Psoas muscle (tissue), 8 donors: ENCODE data around the gene RBM19. TPM values are rescaled to one million over a fixed set of nuclear protein-coding genes. Genes with fewer than 3 reads are reported as not detected.

ENCODE experiments used
- ATAC-seq, 4 donors: fragments of 200-7000 bp; cut with Tn5 transposase; one replicate each; pipeline ENCODE4 v1.9.1; 2020; ENCODE audit warnings: moderate library complexity in 3 of 4, mild to moderate bottlenecking in 2 of 4
- DNase-seq, 2 donors: peaks; one replicate each; pipeline ENCODE4 v3.0.0-alpha.2; 2020
- H3K27ac ChIP-seq: fragments of 200-600 bp; one replicate; pipeline ENCODE4 v1.8.0; 2022
- H3K27me3 ChIP-seq, 3 donors: fragments of 200-600 bp in 1 of 3; one replicate each; pipeline versions ENCODE4 v1.6.1 to v1.8.0; 2013 to 2022; ENCODE audit warnings: low read length in 2 of 3, mild to moderate bottlenecking in 2 of 3, moderate library complexity in 1 of 3; ENCODE audit not compliant: insufficient read depth in 3 of 3
- H3K36me3 ChIP-seq, 2 donors: fragments of 200-600 bp in 1 of 2; one replicate each; pipeline versions ENCODE4 v1.6.1 to v1.8.0; 2013 to 2022; ENCODE audit warnings: low read depth in 1 of 2, mild to moderate bottlenecking in 1 of 2, moderate library complexity in 1 of 2; ENCODE audit not compliant: insufficient read depth in 1 of 2
- H3K4me1 ChIP-seq: fragments of 200-600 bp; one replicate; pipeline ENCODE4 v1.8.0; 2022
- H3K4me3 ChIP-seq: fragments of 200-600 bp; one replicate; pipeline ENCODE4 v1.8.0; 2022; ENCODE audit warnings: mild to moderate bottlenecking
- H3K9me3 ChIP-seq: fragments of 200-600 bp; one replicate; pipeline ENCODE4 v1.8.0; 2022
- WGBS, 3 donors: extraction: QIAGEN DNeasy Blood & Tissue Kit; methylation state at CpG; one replicate each; pipeline versions ENCODE4 v1.1.6 to v1.1.7; 2013; 5-methylcytosine and 5-hydroxymethylcytosine counted together
- intact Hi-C, 2 donors: fragments of 100-400 bp; cut with DNase I; formaldehyde crosslinking; loops; one replicate each; pipeline versions ENCODE4 v1.11.0 to v1.14.2; 2022
- polyA plus RNA-seq, 3 donors: library from polyadenylated mRNA; stranded (reverse); fragments of 200-250 nt; gene quantifications; one replicate each; pipeline ENCODE4 v1.2.3, GENCODE V29; 2013
- total RNA-seq, 4 donors: library from RNA; stranded (reverse); fragmentation: NEBNext Ultra II Directional in 2 of 4; extraction: Animal tissue kit (Norgen Biotek cat#: 25700) in 2 of 4; gene quantifications; one replicate each; pipeline versions ENCODE4 v1.2.1 to v1.2.4, GENCODE V29; 2021 to 2023
- TF ChIP-seq, protein P1 (sequence below): fragments of 200-600 bp; IDR thresholded peaks from one replicate; pipeline ENCODE4 v1.8.0; 2022; ENCODE audit warnings: antibody characterized with exemption
- donor health status: healthy with polysubstance abuse.
- donor health status: DM: no; HTN: no; CAD: no; lungs with moderate emphysema.
- donor health status: Bipolar disorder and iron deficiency.
- donor health status: healthy.
- donor health status: DM: yes; HTN: yes; CAD: no.
- donor health status: DM: no; HTN: no; CAD: no.
- donor health status: DM: no; HTN: no; CAD: no.
- donor health status: DM: yes; HTN: yes; CAD: no.

RBM19 gene
- total and polyA plus RNA-seq, 7 donors: 14.2 to 59.4 (median 25.7) TPM

DNA sequence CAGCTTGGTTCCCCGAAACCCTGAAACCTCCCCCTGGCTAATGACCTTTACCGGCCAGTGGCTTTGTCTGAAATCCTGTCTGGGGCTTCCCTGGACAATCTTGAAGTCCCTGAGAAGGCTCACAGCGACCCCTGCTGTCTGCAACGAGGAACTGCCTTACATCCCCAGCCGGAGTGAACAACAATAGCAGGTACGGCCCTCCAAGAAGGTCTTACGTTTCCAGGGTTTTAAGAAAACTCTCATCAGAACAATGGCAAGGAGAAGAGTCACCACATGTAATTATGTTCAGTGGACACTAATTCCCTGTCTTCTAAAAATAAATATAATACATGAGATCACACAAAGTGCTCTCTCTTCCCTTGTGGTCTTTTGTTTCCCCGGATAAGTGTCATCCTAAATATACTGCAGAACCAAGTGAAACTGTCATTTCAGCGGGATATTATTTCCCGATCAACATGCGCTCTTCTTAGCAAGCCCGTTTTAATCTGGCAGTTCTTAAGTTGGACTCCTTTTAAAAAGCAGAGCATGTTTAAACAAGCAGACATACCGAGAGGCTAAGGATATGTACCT lies 53.3 kb downstream of the RBM19 start:
- no peaks in the 10 kb centered on the region for H3K9me3 ChIP-seq
- no peak overlapping the region for H3K27ac ChIP-seq
- H3K36me3 ChIP-seq: peaks cover 0 to 89% of the 10 kb centered on the region in 2 donors
- intact Hi-C loops: loop anchor here (2.0 to 5.0 kb wide), 3 partner anchors 448 to 601 kb away; no protein-coding TSS in a partner anchor
- H3K27me3 ChIP-seq: no peaks in the 10 kb centered on the region
- TF ChIP-seq, protein P1, sequence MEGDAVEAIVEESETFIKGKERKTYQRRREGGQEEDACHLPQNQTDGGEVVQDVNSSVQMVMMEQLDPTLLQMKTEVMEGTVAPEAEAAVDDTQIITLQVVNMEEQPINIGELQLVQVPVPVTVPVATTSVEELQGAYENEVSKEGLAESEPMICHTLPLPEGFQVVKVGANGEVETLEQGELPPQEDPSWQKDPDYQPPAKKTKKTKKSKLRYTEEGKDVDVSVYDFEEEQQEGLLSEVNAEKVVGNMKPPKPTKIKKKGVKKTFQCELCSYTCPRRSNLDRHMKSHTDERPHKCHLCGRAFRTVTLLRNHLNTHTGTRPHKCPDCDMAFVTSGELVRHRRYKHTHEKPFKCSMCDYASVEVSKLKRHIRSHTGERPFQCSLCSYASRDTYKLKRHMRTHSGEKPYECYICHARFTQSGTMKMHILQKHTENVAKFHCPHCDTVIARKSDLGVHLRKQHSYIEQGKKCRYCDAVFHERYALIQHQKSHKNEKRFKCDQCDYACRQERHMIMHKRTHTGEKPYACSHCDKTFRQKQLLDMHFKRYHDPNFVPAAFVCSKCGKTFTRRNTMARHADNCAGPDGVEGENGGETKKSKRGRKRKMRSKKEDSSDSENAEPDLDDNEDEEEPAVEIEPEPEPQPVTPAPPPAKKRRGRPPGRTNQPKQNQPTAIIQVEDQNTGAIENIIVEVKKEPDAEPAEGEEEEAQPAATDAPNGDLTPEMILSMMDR: peak; percentile 83
- H3K4me1 ChIP-seq: no peaks in the 10 kb centered on the region
- H3K4me3 ChIP-seq: no peak overlapping the region
- peak in 3 of 4 donors; percentile 68 to 78 (median 70) for ATAC-seq
- DNase-seq: peak; percentile 48 to 69
- 51 to 57% (median 54%) methylated on average over 13 of the region's 13 CpGs for WGBS, 3 donors

DNA sequence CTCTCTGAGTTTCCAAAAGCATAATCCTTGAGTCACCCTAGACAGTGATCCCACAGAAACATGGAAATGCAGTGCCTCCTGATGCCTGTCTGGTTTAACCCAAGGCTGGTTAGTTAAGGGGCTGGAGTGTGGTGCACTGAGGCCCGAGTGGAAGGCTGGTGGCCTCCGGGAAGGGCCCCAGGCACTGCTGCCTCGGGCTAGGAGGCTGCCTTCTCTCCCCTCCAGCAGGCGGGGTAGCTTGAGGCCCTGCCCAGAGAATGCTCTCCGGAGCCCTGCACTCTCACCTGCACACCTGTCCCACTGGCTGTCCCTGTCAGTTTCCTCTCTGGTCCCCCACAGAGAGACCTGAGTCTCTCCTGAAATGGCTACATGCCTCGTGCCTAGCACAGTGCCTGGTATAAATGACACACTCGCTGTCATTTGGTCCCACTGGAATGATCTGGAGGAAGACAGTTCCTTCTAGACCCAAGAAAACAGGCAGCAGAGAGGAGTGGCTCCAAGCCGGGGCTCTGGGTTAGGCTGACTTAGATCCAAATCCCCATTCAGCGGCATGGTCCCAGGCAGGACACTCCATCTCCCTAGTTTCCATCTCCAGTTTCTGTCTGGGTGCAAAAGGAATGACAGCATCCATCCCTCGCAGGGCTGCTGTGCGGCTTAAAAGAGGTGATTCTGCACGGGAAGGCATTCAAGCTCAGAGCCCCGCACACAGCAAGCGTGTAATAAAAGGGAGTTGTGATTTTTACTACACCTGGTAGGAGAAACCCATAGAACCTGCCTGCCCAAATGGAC lies 54.0 kb downstream of the RBM19 start:
- TF ChIP-seq, protein P1: no peak
- Histone ChIP-seq H3K36me3 (peaks cover 0 to 82% of the 10 kb centered on the region in 2 donors), H3K9me3 (no peaks in the 10 kb centered on the region), H3K27me3 (no peaks in the 10 kb centered on the region), H3K4me3 (no peak overlapping the region), H3K27ac (no peak overlapping the region), H3K4me1 (no peaks in the 10 kb centered on the region)
- intact Hi-C loops: loop anchor here (2.0 to 5.0 kb wide), 3 partner anchors 447 to 600 kb away; no protein-coding TSS in a partner anchor
- ATAC-seq: peak in 2 of 4 donors; percentile 17 to 19
- no peak for DNase-seq
- 93 to 97% (median 94%) methylated on average over 13 to 14 of the region's 14 CpGs for WGBS, 3 donors

DNA sequence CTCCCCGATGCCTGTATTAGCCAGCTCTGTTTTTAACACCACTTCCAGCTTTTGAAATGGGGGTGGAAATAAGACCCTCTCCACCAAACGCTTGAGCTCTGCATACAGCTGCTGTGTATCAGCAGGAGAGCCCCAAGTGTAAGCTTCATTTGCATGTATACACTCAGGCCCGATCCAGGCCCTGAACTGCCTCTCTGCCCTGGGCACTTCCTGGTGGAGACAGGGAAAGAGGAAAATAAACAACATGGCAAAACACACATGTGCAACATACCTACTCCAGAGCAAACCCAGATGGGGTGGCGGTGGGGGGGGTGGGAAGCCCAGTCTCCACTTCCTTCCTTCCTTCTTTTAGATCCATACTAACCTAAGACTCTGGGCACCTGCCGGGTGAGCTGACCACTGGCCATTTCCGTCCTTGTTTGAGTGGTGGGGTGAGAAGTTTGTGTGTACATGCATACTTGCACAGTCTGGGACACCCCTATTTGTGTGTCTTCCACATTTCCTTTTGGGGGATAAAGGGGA lies 55.3 kb downstream of the RBM19 start:
- intact Hi-C loops: loop anchor here (5.0 kb wide), 2 partner anchors 449 to 599 kb away; no protein-coding TSS in a partner anchor

GRCh38 chr12:113909776-113910420 lies 56.2 kb downstream of the RBM19 start:
- intact Hi-C loops: loop anchor here (5.0 kb wide), 2 partner anchors 448 to 598 kb away; no protein-coding TSS in a partner anchor
- no peak overlapping the region for H3K4me3 ChIP-seq
- 94 to 97% (median 97%) methylated on average over 13 of the region's 13 CpGs for WGBS, 3 donors
- ATAC-seq (no peak), DNase-seq (no peak)
- TF ChIP-seq, protein P1: no peak
- peaks cover 0 to 67% of the 10 kb centered on the region in 2 donors for H3K36me3 ChIP-seq
- no peak overlapping the region for H3K27ac ChIP-seq
- no peaks in the 10 kb centered on the region for H3K4me1 ChIP-seq
- H3K27me3 ChIP-seq: no peaks in the 10 kb centered on the region
- no peaks in the 10 kb centered on the region for H3K9me3 ChIP-seq

More for the DNA sequence above, 55.3 kb downstream of the RBM19 start:
- Histone ChIP-seq H3K36me3 (peaks cover 0 to 73% of the 10 kb centered on the region in 2 donors), H3K9me3 (no peaks in the 10 kb centered on the region), H3K27ac (no peak overlapping the region), H3K4me3 (no peak overlapping the region), H3K27me3 (no peaks in the 10 kb centered on the region), H3K4me1 (no peaks in the 10 kb centered on the region)
- TF ChIP-seq, protein P1: no peak
- 70 to 79% (median 74%) methylated on average over 6 of the region's 6 CpGs for WGBS, 3 donors
- DNase-seq (no peak), ATAC-seq (no peak)
